IMR-90 (cell line): ENCODE data around the gene ABO.

Experiments used
- CEBPB ChIP-seq: IDR thresholded peaks from 2 replicates; pipeline ENCODE4 v1.6.1; 2012; ENCODE audit warnings: low read depth, low read length, improper control_type of control experiment
- MAZ ChIP-seq: IDR thresholded peaks from 2 replicates; pipeline ENCODE4 v1.6.1; 2012; ENCODE audit warnings: low read depth, mild to moderate bottlenecking, low read length, improper control_type of control experiment, moderate library complexity, borderline replicate concordance
- MXI1 ChIP-seq: IDR thresholded peaks from 2 replicates; pipeline ENCODE4 v1.6.1; 2012; ENCODE audit warnings: low read depth, mild to moderate bottlenecking, low read length, moderate library complexity, borderline replicate concordance
- POLR2A ChIP-seq: IDR thresholded peaks from 2 replicates; pipeline ENCODE4 v1.6.1; 2012; ENCODE audit warnings: mild to moderate bottlenecking, low read depth, low read length
- RAD21 ChIP-seq: IDR thresholded peaks from 2 replicates; pipeline ENCODE4 v1.6.1; 2012; ENCODE audit warnings: low read length, improper control_type of control experiment
- RCOR1 ChIP-seq: IDR thresholded peaks from 2 replicates; pipeline ENCODE4 v1.6.1; 2012; ENCODE audit warnings: mild to moderate bottlenecking, low read length, improper control_type of control experiment; ENCODE audit not compliant: insufficient replicate concordance
- SMC3 ChIP-seq: fragments of 150-350 bp; IDR thresholded peaks from 2 replicates; pipeline ENCODE4 v1.6.1; 2016; ENCODE audit warnings: low read depth, mild to moderate bottlenecking, antibody characterized with exemption, low read length, moderate library complexity
- TF ChIP-seq, protein P1 (sequence below): conservative IDR thresholded peaks from 2 replicates; pipeline ENCODE4 v1.5.1; 2012; ENCODE audit warnings: mild to moderate bottlenecking, low read depth, low read length, improper control_type of control experiment
- TF ChIP-seq, protein P2 (sequence below): fragments of 150-350 bp; IDR thresholded peaks from 2 replicates; pipeline ENCODE4 v1.6.1; 2017; ENCODE audit warnings: mild to moderate bottlenecking, antibody characterized with exemption, low read length, low read depth

DNA sequence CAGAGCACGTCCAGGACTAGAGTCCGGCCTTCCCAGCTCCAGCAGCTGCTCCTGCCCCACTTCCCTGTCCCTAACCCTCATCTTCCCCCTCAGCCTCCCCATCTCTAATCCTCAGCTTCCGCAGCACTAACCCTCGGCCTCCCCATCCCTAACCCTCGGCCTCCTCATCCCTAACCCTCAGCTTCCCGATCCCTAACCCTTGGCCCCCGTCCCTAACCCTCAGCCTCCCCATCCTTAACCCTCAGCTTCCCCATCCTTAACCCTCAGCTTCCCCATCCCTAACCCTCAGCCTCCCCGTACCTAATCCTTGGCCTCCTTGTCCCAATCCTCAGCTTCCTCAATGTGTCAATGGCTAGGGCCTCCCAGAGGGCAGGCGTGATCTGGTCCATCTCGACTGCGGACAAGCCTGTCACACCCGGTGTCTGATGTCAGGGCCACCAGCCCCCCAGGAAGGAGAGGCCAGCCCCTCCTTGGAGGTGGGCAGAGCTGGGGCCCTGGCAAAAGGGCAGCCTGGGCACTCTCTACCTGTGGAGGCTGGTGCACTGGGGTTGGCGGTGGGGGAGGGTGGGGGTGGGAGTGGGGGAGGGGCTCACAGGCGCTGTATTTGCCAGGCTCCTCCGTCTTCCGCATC, 67.3 kb downstream of the ABO start:
- TF ChIP-seq POLR2A (no peak), CEBPB (no peak), SMC3 (no peak), RAD21 (no peak), MAZ (no peak), RCOR1 (no peak), MXI1 (no peak)
- TF ChIP-seq, protein P1, sequence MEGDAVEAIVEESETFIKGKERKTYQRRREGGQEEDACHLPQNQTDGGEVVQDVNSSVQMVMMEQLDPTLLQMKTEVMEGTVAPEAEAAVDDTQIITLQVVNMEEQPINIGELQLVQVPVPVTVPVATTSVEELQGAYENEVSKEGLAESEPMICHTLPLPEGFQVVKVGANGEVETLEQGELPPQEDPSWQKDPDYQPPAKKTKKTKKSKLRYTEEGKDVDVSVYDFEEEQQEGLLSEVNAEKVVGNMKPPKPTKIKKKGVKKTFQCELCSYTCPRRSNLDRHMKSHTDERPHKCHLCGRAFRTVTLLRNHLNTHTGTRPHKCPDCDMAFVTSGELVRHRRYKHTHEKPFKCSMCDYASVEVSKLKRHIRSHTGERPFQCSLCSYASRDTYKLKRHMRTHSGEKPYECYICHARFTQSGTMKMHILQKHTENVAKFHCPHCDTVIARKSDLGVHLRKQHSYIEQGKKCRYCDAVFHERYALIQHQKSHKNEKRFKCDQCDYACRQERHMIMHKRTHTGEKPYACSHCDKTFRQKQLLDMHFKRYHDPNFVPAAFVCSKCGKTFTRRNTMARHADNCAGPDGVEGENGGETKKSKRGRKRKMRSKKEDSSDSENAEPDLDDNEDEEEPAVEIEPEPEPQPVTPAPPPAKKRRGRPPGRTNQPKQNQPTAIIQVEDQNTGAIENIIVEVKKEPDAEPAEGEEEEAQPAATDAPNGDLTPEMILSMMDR: no peak
- TF ChIP-seq, protein P2, sequence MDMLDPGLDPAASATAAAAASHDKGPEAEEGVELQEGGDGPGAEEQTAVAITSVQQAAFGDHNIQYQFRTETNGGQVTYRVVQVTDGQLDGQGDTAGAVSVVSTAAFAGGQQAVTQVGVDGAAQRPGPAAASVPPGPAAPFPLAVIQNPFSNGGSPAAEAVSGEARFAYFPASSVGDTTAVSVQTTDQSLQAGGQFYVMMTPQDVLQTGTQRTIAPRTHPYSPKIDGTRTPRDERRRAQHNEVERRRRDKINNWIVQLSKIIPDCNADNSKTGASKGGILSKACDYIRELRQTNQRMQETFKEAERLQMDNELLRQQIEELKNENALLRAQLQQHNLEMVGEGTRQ: no peak
